RWPE2 (cell line): ENCODE data around the gene INKA2.

Source experiments
- ATAC-seq: fragments of 200-7000 bp; cut with Tn5 transposase; 3 replicates; pipeline ENCODE4 v1.9.1; 2021; ENCODE audit warnings: low read depth
- DNase-seq: peaks from one replicate; pipeline ENCODE4 v3.0.0-alpha.2; 2020; ENCODE audit warnings: low spot score
- H3K27ac ChIP-seq: fragments of 450-650 bp; 2 replicates; pipeline ENCODE4 v1.5.1; 2017; ENCODE audit warnings: mild to moderate bottlenecking; ENCODE audit not compliant: poor library complexity, severe bottlenecking
- H3K27me3 ChIP-seq: fragments of 250-450 bp; sonication (Bioruptor Pico); 2 replicates; pipeline ENCODE4 v1.5.1; 2021; ENCODE audit warnings: mild to moderate bottlenecking, moderate library complexity; ENCODE audit not compliant: insufficient read depth, poor library complexity, severe bottlenecking
- H3K36me3 ChIP-seq: fragments of 250-450 bp; sonication (Bioruptor Pico); 2 replicates; pipeline ENCODE4 v1.5.1; 2020; ENCODE audit warnings: low read depth, mild to moderate bottlenecking, moderate library complexity
- H3K4me1 ChIP-seq: fragments of 250-450 bp; sonication (Bioruptor Pico); 2 replicates; pipeline ENCODE4 v1.5.1; 2021; ENCODE audit warnings: mild to moderate bottlenecking, moderate library complexity; ENCODE audit not compliant: insufficient read depth, poor library complexity, severe bottlenecking
- H3K4me3 ChIP-seq: fragments of 250-450 bp; sonication (Bioruptor Pico); 2 replicates; pipeline ENCODE4 v1.5.1; 2021; ENCODE audit warnings: mild to moderate bottlenecking, moderate library complexity; ENCODE audit not compliant: severe bottlenecking
- H3K9me3 ChIP-seq: fragments of 250-450 bp; sonication (Bioruptor Pico); 2 replicates; pipeline ENCODE4 v1.5.1; 2021; ENCODE audit warnings: mild to moderate bottlenecking, moderate library complexity; ENCODE audit not compliant: severe bottlenecking
- TF ChIP-seq, protein P1 (sequence below): fragments of 450-650 bp; IDR thresholded peaks from one replicate; pipeline ENCODE4 v1.5.1; 2017; ENCODE audit warnings: mild to moderate bottlenecking, moderate library complexity; ENCODE audit not compliant: poor library complexity, severe bottlenecking

Gene INKA2

DNA sequence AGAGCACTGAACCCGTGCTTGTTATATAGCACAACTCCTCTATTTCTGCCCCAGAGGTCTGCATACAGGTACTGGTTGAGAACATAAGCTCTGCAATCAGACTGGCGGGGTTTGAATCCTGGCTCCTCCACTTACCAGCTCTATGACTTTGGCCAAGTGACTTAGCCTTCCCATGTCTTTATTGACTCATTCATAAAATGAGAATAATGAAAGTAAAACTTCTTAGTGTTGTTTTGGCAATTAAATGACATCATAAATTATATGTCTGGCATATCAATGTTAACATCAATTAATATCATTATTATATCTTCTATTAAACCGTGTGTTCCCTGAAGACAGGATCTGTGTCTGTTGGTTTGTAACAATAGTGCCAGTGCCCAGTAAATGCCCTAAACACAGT is 4.3 kb downstream of the INKA2 start:
- Histone ChIP-seq H3K9me3 (no peaks in the 10 kb centered on the region), H3K27me3 (no peaks in the 10 kb centered on the region), H3K36me3 (no peaks in the 10 kb centered on the region), H3K27ac (no peak overlapping the region), H3K4me1 (no peaks in the 10 kb centered on the region), H3K4me3 (no peak overlapping the region)
- TF ChIP-seq, protein P1, sequence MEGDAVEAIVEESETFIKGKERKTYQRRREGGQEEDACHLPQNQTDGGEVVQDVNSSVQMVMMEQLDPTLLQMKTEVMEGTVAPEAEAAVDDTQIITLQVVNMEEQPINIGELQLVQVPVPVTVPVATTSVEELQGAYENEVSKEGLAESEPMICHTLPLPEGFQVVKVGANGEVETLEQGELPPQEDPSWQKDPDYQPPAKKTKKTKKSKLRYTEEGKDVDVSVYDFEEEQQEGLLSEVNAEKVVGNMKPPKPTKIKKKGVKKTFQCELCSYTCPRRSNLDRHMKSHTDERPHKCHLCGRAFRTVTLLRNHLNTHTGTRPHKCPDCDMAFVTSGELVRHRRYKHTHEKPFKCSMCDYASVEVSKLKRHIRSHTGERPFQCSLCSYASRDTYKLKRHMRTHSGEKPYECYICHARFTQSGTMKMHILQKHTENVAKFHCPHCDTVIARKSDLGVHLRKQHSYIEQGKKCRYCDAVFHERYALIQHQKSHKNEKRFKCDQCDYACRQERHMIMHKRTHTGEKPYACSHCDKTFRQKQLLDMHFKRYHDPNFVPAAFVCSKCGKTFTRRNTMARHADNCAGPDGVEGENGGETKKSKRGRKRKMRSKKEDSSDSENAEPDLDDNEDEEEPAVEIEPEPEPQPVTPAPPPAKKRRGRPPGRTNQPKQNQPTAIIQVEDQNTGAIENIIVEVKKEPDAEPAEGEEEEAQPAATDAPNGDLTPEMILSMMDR: no peak
- ATAC-seq (no peak), DNase-seq (no peak)

DNA sequence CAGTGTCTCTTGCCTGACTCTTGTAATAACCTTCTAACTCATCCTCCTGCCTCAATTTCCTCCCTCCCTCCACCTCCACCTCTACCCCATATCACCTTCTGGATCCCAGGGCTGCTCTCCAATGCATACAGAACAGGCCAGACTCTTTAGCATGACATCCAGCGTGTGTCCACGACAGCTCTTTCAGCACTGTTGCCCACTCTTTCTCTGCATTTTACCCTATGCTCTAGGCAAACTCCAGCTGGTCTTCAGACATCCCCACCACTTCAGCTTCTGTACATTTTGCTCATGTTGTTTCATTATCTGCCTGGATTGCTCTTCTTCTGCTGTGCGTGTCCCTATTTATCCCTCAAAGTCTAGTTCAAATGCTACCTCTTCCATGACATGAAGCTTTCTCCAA is 4.8 kb downstream of the INKA2 start:
- Histone ChIP-seq H3K36me3 (no peaks in the 10 kb centered on the region), H3K4me3 (no peak overlapping the region), H3K27ac (no peak overlapping the region), H3K4me1 (no peaks in the 10 kb centered on the region), H3K9me3 (no peaks in the 10 kb centered on the region), H3K27me3 (no peaks in the 10 kb centered on the region)
- TF ChIP-seq, protein P1: no peak
- ATAC-seq: no peak
- DNase-seq: no peak

DNA sequence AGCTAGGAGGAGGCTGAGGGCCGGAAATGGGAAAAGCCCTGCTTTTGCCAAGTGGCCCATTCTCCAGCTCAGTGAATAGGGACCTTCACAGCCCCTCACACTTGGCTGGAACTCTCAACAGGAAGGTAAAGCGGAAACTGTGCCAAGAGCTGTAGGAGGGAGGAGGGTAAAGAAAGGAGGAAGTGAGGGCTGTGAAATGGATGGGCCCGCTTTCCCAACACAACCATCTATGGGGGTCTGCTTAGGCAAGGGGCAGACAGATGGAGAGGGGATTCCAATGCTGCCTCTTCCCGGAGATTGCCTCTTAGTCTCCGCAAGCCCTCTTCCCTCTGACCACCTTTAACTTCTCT is 5.2 kb downstream of the INKA2 start:
- no peaks in the 10 kb centered on the region for H3K27me3 ChIP-seq
- DNase-seq (no peak), ATAC-seq (no peak)
- no peak overlapping the region for H3K27ac ChIP-seq
- TF ChIP-seq, protein P1: no peak
- H3K4me3 ChIP-seq: no peak overlapping the region
- H3K9me3 ChIP-seq: no peaks in the 10 kb centered on the region
- H3K4me1 ChIP-seq: no peaks in the 10 kb centered on the region
- no peaks in the 10 kb centered on the region for H3K36me3 ChIP-seq

DNA sequence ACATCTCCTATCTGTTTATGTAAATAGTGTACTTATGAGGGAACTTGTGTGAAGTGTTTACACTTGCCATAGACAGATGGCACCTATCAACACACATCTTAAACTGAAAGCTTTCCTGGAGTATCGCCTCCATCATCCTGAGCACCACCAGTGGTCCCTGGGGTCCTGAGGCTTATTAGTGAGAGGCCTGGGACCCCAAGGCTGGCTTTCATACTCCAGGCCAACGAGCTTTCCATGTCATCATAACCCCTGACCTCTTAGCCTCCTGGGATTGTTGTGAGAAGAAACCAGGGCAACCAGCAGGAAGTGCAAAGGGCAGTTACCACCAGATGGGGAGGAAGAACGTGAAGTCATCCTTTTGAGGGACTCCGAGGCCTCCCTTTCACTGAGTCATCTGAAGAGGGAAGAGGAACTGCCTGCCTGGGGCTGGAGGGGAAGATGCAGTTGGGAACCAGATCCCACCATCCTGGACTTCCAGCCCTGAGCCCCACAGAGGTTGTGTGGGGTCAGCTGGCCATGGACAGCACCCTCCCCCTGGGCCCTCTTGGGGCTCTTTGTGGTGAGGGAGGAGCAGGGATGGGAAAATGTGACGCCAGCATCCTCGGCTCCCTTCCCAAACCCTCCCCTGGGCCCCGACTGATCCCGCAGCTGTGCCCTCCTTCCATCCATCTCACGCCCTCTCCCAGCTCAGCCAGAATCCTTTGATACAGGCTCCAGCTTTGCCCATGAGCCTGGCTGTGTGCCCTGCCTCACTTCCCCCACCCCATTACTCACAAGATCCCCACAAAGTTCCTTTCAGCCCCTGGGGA is 5.8 kb downstream of the INKA2 start:
- no peak for ATAC-seq
- H3K4me3 ChIP-seq: no peak overlapping the region
- H3K27ac ChIP-seq: no peak overlapping the region
- no peak for DNase-seq
- no peaks in the 10 kb centered on the region for H3K9me3 ChIP-seq
- no peaks in the 10 kb centered on the region for H3K4me1 ChIP-seq
- TF ChIP-seq, protein P1: no peak
- no peaks in the 10 kb centered on the region for H3K36me3 ChIP-seq
- no peaks in the 10 kb centered on the region for H3K27me3 ChIP-seq

DNA sequence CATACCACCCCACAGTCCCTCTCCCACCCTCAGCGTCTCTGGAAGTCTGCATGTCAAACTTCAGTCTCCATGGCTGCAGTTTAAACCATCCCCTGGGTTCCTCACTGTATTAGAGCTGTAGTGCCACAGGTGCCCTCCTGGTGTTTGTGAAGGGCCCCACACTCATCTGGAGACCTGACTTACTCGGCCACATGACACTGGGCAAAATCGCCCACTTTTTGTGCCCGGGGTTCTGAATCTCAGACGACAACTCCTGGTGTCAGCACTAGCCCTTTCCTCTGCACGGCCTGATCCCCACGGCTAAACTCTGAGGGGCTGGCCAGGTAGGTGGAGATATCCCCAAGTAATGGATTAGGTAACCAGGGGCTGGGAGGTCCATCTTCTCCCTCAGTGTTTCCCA is 6.5 kb downstream of the INKA2 start:
- H3K27me3 ChIP-seq: no peaks in the 10 kb centered on the region
- H3K27ac ChIP-seq: no peak overlapping the region
- no peak for ATAC-seq
- no peaks in the 10 kb centered on the region for H3K36me3 ChIP-seq
- no peak for DNase-seq
- no peak overlapping the region for H3K4me3 ChIP-seq
- TF ChIP-seq, protein P1: no peak
- no peaks in the 10 kb centered on the region for H3K9me3 ChIP-seq
- H3K4me1 ChIP-seq: no peaks in the 10 kb centered on the region
